Urothelium cell line (cell line): ENCODE data around the gene MDGA2.
A peak's percentile ranks its signal among the peaks of the same experiment; 100 is the strongest.
"Not testable (repeated sequence)": the region's sequence is repeated elsewhere in the genome, so short reads cannot be mapped to it uniquely, and the experiment has no call there.

ENCODE experiments used
- DNase-seq: peaks from one replicate; pipeline ENCODE4 v3.0.0; 2011; ENCODE audit warnings: low spot score, mixed read lengths
- FAIRE-seq: peaks from 2 replicates; lab custom pipeline; 2011; peaks lifted over from hg19 to GRCh38; lab: Jason Lieb, UNC

The MDGA2 gene

GRCh38 chr14:47186486-47186885, 488.9 kb downstream of the MDGA2 start:
- DNase-seq (peak; percentile 29), FAIRE-seq (no peak)

- no peak for FAIRE-seq
- no peak for DNase-seq
These were observed 495.5 kb downstream of the MDGA2 start for GRCh38 chr14:47179906-47180305.

GRCh38 chr14:47171896-47172295, 503.5 kb downstream of the MDGA2 start:
- FAIRE-seq, DNase-seq: not testable (repeated sequence)

- FAIRE-seq: no peak
- DNase-seq: no peak
These were observed 508.0 kb downstream of the MDGA2 start for GRCh38 chr14:47167402-47167801.

- no peak for FAIRE-seq
- DNase-seq: no peak
These were observed 520.0 kb downstream of the MDGA2 start for GRCh38 chr14:47155395-47155794.

GRCh38 chr14:47154276-47154797, 521.1 kb downstream of the MDGA2 start:
- DNase-seq: no peak

GRCh38 chr14:47153746-47154145, 521.7 kb downstream of the MDGA2 start:
- FAIRE-seq (no peak), DNase-seq (no peak)

More at GRCh38 chr14:47154276-47154797, 521.1 kb downstream of the MDGA2 start:
- no peak for FAIRE-seq

- no peak for DNase-seq
- no peak for FAIRE-seq
These were observed 525.1 kb downstream of the MDGA2 start for GRCh38 chr14:47150267-47150666.

GRCh38 chr14:47149326-47149725, 526.1 kb downstream of the MDGA2 start:
- FAIRE-seq (no peak), DNase-seq (peak; percentile 52)

GRCh38 chr14:47148686-47149085, 526.7 kb downstream of the MDGA2 start:
- DNase-seq (no peak), FAIRE-seq (no peak)

- FAIRE-seq (no peak), DNase-seq (no peak)
These were observed 554.8 kb downstream of the MDGA2 start for GRCh38 chr14:47120645-47121044.

GRCh38 chr14:47103771-47104170, 571.6 kb downstream of the MDGA2 start:
- no peak for DNase-seq
- no peak for FAIRE-seq

GRCh38 chr14:47102472-47102871, 572.9 kb downstream of the MDGA2 start:
- FAIRE-seq (no peak), DNase-seq (no peak)

GRCh38 chr14:47085678-47086077, 589.7 kb downstream of the MDGA2 start:
- DNase-seq (no peak), FAIRE-seq (no peak)

GRCh38 chr14:47065326-47065725, 610.1 kb downstream of the MDGA2 start:
- DNase-seq: no peak
- FAIRE-seq: no peak

GRCh38 chr14:47060050-47060449, 615.4 kb downstream of the MDGA2 start:
- no peak for FAIRE-seq
- DNase-seq: no peak

- FAIRE-seq (no peak), DNase-seq (no peak)
These were observed 618.0 kb downstream of the MDGA2 start for GRCh38 chr14:47057364-47057763.

GRCh38 chr14:47044841-47045240, 630.6 kb downstream of the MDGA2 start:
- peak; percentile 6 for DNase-seq
- no peak for FAIRE-seq

- DNase-seq (peak; percentile 21), FAIRE-seq (peak; percentile 32)
These were observed 634.9 kb downstream of the MDGA2 start for GRCh38 chr14:47040550-47040949.

GRCh38 chr14:47039336-47039735, 636.1 kb downstream of the MDGA2 start:
- FAIRE-seq: no peak
- no peak for DNase-seq

GRCh38 chr14:47022721-47023120, 652.7 kb downstream of the MDGA2 start:
- FAIRE-seq (peak; percentile 30), DNase-seq (peak; percentile 23)

GRCh38 chr14:47020500-47020899, 654.9 kb downstream of the MDGA2 start:
- no peak for FAIRE-seq

GRCh38 chr14:47012533-47013280, 662.7 kb downstream of the MDGA2 start:
- FAIRE-seq: peak; percentile 85

More at GRCh38 chr14:47020500-47020899, 654.9 kb downstream of the MDGA2 start:
- DNase-seq: no peak

More at GRCh38 chr14:47012533-47013280, 662.7 kb downstream of the MDGA2 start:
- DNase-seq: no peak
